ENCODE data around the gene CCDC33. TPM values are rescaled to one million over a fixed set of nuclear protein-coding genes. Genes with fewer than 3 reads are reported as not detected.
A peak's percentile ranks its signal among the peaks of the same experiment; 100 is the strongest.

Gene CCDC33
- total and polyA plus RNA-seq, 2 experiments from 2014 or later = 0.63 to 0.86 TPM

GRCh38 chr15:74240002-74240568, 4.0 kb downstream of the CCDC33 start:
- Histone ChIP-seq H3K4me1 (ENCODE audit: insufficient read depth) (peaks cover 18% of the 10 kb centered on the region), H3K36me3 (replicated peaks; ENCODE audit: insufficient read depth, low read depth) (no peaks in the 10 kb centered on the region), H3K27me3 (no peaks in the 10 kb centered on the region), H3K27ac (no peak overlapping the region), H3K9me2 (replicated peaks; ENCODE audit: insufficient read depth) (no peaks in the 10 kb centered on the region), H3K9me3 (ENCODE audit: low read depth) (no peaks in the 10 kb centered on the region), H2AFZ (no peak overlapping the region), H4K20me1 (ENCODE audit: insufficient read depth, poor library complexity, severe bottlenecking) (no peaks in the 10 kb centered on the region), H3K79me2 (no peaks in the 10 kb centered on the region), H3K4me3 (no peak overlapping the region), H3K4me2 (no peak overlapping the region)
- peak; percentile 52 for DNase-seq (ENCODE audit: low spot score)
- TF ChIP-seq EZH2 (IDR thresholded peaks at IDR 0.05; ENCODE audit: borderline replicate concordance) (no peak), EZH2phosphoT487 (IDR thresholded peaks at IDR 0.05; ENCODE audit: low read depth, severe bottlenecking, unreplicated experiment) (no peak), CTCF (IDR thresholded peaks at IDR 0.05; ENCODE audit: poor library complexity) (no peak)
- WGBS (ENCODE audit: low lambda C conversion rate, missing lambda C conversion rate) = 74% methylated on average over 5 of the region's 5 CpGs

GRCh38 chr15:74240897-74241614, 4.9 kb downstream of the CCDC33 start:
- Histone ChIP-seq H3K27ac (no peak overlapping the region), H3K9me3 (ENCODE audit: low read depth) (no peaks in the 10 kb centered on the region), H3K36me3 (replicated peaks; ENCODE audit: insufficient read depth, low read depth) (no peaks in the 10 kb centered on the region), H3K9me2 (replicated peaks; ENCODE audit: insufficient read depth) (no peaks in the 10 kb centered on the region), H3K27me3 (peaks cover 6% of the 10 kb centered on the region), H3K79me2 (no peaks in the 10 kb centered on the region), H3K4me1 (ENCODE audit: insufficient read depth) (peaks cover 18% of the 10 kb centered on the region), H2AFZ (no peak overlapping the region), H3K4me3 (no peak overlapping the region), H4K20me1 (ENCODE audit: insufficient read depth, poor library complexity, severe bottlenecking) (no peaks in the 10 kb centered on the region), H3K4me2 (no peak overlapping the region)
- TF ChIP-seq EZH2 (IDR thresholded peaks at IDR 0.05; ENCODE audit: borderline replicate concordance) (no peak), CTCF (IDR thresholded peaks at IDR 0.05; ENCODE audit: poor library complexity) (no peak), EZH2phosphoT487 (IDR thresholded peaks at IDR 0.05; ENCODE audit: low read depth, severe bottlenecking, unreplicated experiment) (no peak)
- DNase-seq (ENCODE audit: low spot score) = no peak
- WGBS (ENCODE audit: low lambda C conversion rate, missing lambda C conversion rate) = 80% methylated on average over 4 of the region's 4 CpGs

GRCh38 chr15:74242441-74243185, 6.5 kb downstream of the CCDC33 start:
- Histone ChIP-seq H3K4me3 (no peak overlapping the region), H3K9me3 (ENCODE audit: low read depth) (no peaks in the 10 kb centered on the region), H3K27ac (peak overlapping the region; percentile 22), H3K79me2 (no peaks in the 10 kb centered on the region), H3K4me1 (ENCODE audit: insufficient read depth) (peaks cover 18% of the 10 kb centered on the region), H2AFZ (no peak overlapping the region), H4K20me1 (ENCODE audit: insufficient read depth, poor library complexity, severe bottlenecking) (no peaks in the 10 kb centered on the region), H3K9me2 (replicated peaks; ENCODE audit: insufficient read depth) (no peaks in the 10 kb centered on the region), H3K27me3 (peaks cover 8% of the 10 kb centered on the region), H3K4me2 (peak overlapping the region; percentile 44), H3K36me3 (replicated peaks; ENCODE audit: insufficient read depth, low read depth) (no peaks in the 10 kb centered on the region)
- WGBS (ENCODE audit: low lambda C conversion rate, missing lambda C conversion rate) = 42% methylated on average over 11 of the region's 11 CpGs
- peak; percentile 78 for DNase-seq (ENCODE audit: low spot score)
- no peak for TF ChIP-seq EZH2 (IDR thresholded peaks at IDR 0.05; ENCODE audit: borderline replicate concordance)
- TF ChIP-seq CTCF (IDR thresholded peaks at IDR 0.05; ENCODE audit: poor library complexity) = no peak
- no peak for TF ChIP-seq EZH2phosphoT487 (IDR thresholded peaks at IDR 0.05; ENCODE audit: low read depth, severe bottlenecking, unreplicated experiment)
